Gastrocnemius medialis (tissue), 4 donors: ENCODE data around the gene CXorf65. TPM values are rescaled to one million over a fixed set of nuclear protein-coding genes. Genes with fewer than 3 reads are reported as not detected.

Experiments
- ATAC-seq, 2 donors: fragments of 150-250 bp; one replicate each; pipeline ENCODE4 v1.9.1; 2016
- DNase-seq, 2 donors: peaks; one replicate each; pipeline ENCODE4 v3.0.0-alpha.2; 2019
- H3K27ac ChIP-seq, 4 donors: fragments of 200-600 bp; sonication (generic); 1 replicate in 1 of 4; 2 replicates in 3 of 4; pipeline ENCODE4 v1.5.1; 2016 to 2018; ENCODE audit warnings: mild to moderate bottlenecking in 2 of 4, moderate library complexity in 1 of 4
- H3K27me3 ChIP-seq, 3 donors: fragments of 200-600 bp; sonication (generic) in 2 of 3; 1 replicate in 1 of 3; 2 replicates in 2 of 3; pipeline versions ENCODE4 v1.5.1 to v1.6.0; 2016 to 2019; ENCODE audit warnings: mild to moderate bottlenecking in 1 of 3, moderate library complexity in 1 of 3
- H3K36me3 ChIP-seq, 2 donors: fragments of 200-600 bp; sonication (generic) in 1 of 2; one replicate each; pipeline ENCODE4 v1.5.1; 2017 to 2018
- H3K4me1 ChIP-seq, 2 donors: fragments of 200-600 bp; sonication (generic) in 1 of 2; one replicate each; pipeline ENCODE4 v1.5.1; 2016 to 2017; ENCODE audit warnings: mild to moderate bottlenecking in 2 of 2
- H3K4me3 ChIP-seq, 4 donors: fragments of 200-600 bp; sonication (generic) in 3 of 4; 1 replicate in 1 of 4; 2 replicates in 3 of 4; pipeline ENCODE4 v1.5.1; 2016 to 2019; ENCODE audit warnings: mild to moderate bottlenecking in 2 of 4
- H3K9me3 ChIP-seq, 3 donors: fragments of 200-600 bp; sonication (generic) in 2 of 3; 1 replicate in 1 of 3; 2 replicates in 2 of 3; pipeline ENCODE4 v1.5.1; 2016 to 2019
- CTCF ChIP-seq, 5 experiments: fragments of 450-650 bp in 3 of 5; fragments of 200-600 bp in 2 of 5; sonication (generic) in 2 of 5; IDR thresholded peaks in 4 of 5; conservative IDR thresholded peaks in 1 of 5; 1 replicate in 4 of 5; 2 replicates in 1 of 5; pipeline ENCODE4 v1.5.1; 2016 to 2019; ENCODE audit warnings: antibody characterized with exemption in 5 of 5, mild to moderate bottlenecking in 3 of 5, moderate library complexity in 3 of 5
- POLR2A ChIP-seq, 2 donors: fragments of 450-650 bp; IDR thresholded peaks; one replicate each; pipeline ENCODE4 v1.6.1; 2017; ENCODE audit warnings: antibody characterized with exemption in 2 of 2, mild to moderate bottlenecking in 2 of 2, moderate library complexity in 2 of 2
- in situ Hi-C, 4 donors: fragments of 200-750 bp; cut with MboI; loops; one replicate each; pipeline versions ENCODE4 v1.15.0 to v1.8.0; 2017; ENCODE audit warnings: low sequenced_read_pairs in 4 of 4
- intact Hi-C: fragments of 100-400 bp; cut with DNase I; formaldehyde crosslinking; loops from one replicate; pipeline ENCODE4 v1.15.1; 2023; ENCODE audit warnings: low total_unique reads
- total RNA-seq, 4 donors: library from RNA; depleted of rRNA; stranded (reverse); fragments of >200 nt; gene quantifications; one replicate each; pipeline versions ENCODE4 v1.1.0 to v1.2.3, GENCODE V29; 2016

Gene CXorf65
- total RNA-seq, 4 donors from 2014 or later = not detected

- ATAC-seq (no peak), DNase-seq (no peak)
- in situ Hi-C loops = no loop called here
- intact Hi-C loops = no loop called here
- TF ChIP-seq POLR2A (IDR thresholded peaks at IDR 0.05) = no peak
- no peak for TF ChIP-seq CTCF (IDR thresholded peaks at IDR 0.05 in 4 of 5, conservative IDR thresholded peaks at IDR 0.05 in 1 of 5)
- Histone ChIP-seq H3K27ac (no peak overlapping the region), H3K4me1 (peaks cover 9% of the 10 kb centered on the region in 2 donors), H3K27me3 (no peaks in the 10 kb centered on the region), H3K36me3 (no peaks in the 10 kb centered on the region), H3K9me3 (no peaks in the 10 kb centered on the region), H3K4me3 (no peak overlapping the region)
Observed at GRCh38 chrX:71098951-71099506, 7.5 kb downstream of the CXorf65 start.

- in situ Hi-C loops (no loop called here), intact Hi-C loops (no loop called here)
- peak in 4 of 5 experiments; percentile 27 to 46 (median 36) for TF ChIP-seq CTCF (IDR thresholded peaks at IDR 0.05 in 4 of 5, conservative IDR thresholded peaks at IDR 0.05 in 1 of 5)
- no peak for TF ChIP-seq POLR2A (IDR thresholded peaks at IDR 0.05)
- Histone ChIP-seq H3K36me3 (no peaks in the 10 kb centered on the region), H3K9me3 (no peaks in the 10 kb centered on the region), H3K4me3 (no peak overlapping the region), H3K4me1 (peaks cover 9% of the 10 kb centered on the region in 2 donors), H3K27ac (no peak overlapping the region), H3K27me3 (no peaks in the 10 kb centered on the region)
- no peak for DNase-seq
- no peak for ATAC-seq
Observed at GRCh38 chrX:71098302-71098701, 8.2 kb downstream of the CXorf65 start.

- peaks cover 9% of the 10 kb centered on the region in 2 donors for H3K4me1 ChIP-seq
- intact Hi-C loops = loop anchor here (1.0 kb wide), 1 partner anchor 22 kb away; the partner anchor contains the start of gene MED12
- ATAC-seq (no peak), DNase-seq (no peak)
- H3K27ac ChIP-seq = peak overlapping the region; percentile 74 to 87 (median 84)
- no peaks in the 10 kb centered on the region for H3K27me3 ChIP-seq
- H3K4me3 ChIP-seq = peak overlapping the region; percentile 62 to 71 (median 66)
- TF ChIP-seq CTCF (IDR thresholded peaks at IDR 0.05 in 4 of 5, conservative IDR thresholded peaks at IDR 0.05 in 1 of 5) (no peak), POLR2A (IDR thresholded peaks at IDR 0.05) (no peak)
- no peaks in the 10 kb centered on the region for H3K9me3 ChIP-seq
- in situ Hi-C loops = no loop called here
- no peaks in the 10 kb centered on the region for H3K36me3 ChIP-seq
Observed at GRCh38 chrX:71096760-71097032, 9.8 kb downstream of the CXorf65 start.

GRCh38 chrX:71095981-71096759, 10.4 kb downstream of the CXorf65 start:
- H3K4me3 ChIP-seq = peak overlapping the region; percentile 62 to 71 (median 66)
- no peaks in the 10 kb centered on the region for H3K36me3 ChIP-seq
- H3K27me3 ChIP-seq = no peaks in the 10 kb centered on the region
- ATAC-seq = peak; percentile 84 to 85
- in situ Hi-C loops (no loop called here), intact Hi-C loops (loop anchor here (1.0 to 2.0 kb wide), 3 partner anchors 22 to 83 kb away; partner anchors contain the start of genes MED12 and SNX12)
- H3K27ac ChIP-seq = peak overlapping the region; percentile 74 to 87 (median 84)
- H3K4me1 ChIP-seq = peaks cover 9% of the 10 kb centered on the region in 2 donors
- TF ChIP-seq CTCF (IDR thresholded peaks at IDR 0.05 in 4 of 5, conservative IDR thresholded peaks at IDR 0.05 in 1 of 5) (no peak), POLR2A (IDR thresholded peaks at IDR 0.05) (peak in 1 of 2 donors; percentile 40)
- DNase-seq = peak in 1 of 2 donors; percentile 50
- no peaks in the 10 kb centered on the region for H3K9me3 ChIP-seq
